Measurements from ENCODE around the gene AUTS2.

Gene AUTS2

GRCh38 chr7:70512761-70513160, 914.5 kb downstream of the AUTS2 start:
- no peaks in the 10 kb centered on the region for H3K27me3 ChIP-seq (ENCODE audit: insufficient read depth, poor library complexity, severe bottlenecking)
- no peak overlapping the region for H3K4me3 ChIP-seq (replicated peaks; ENCODE audit: insufficient read depth, low read length)
- no peak overlapping the region for H3K27ac ChIP-seq (replicated peaks)
- no peak for TF ChIP-seq REST (IDR thresholded peaks at IDR 0.05; ENCODE audit: insufficient replicate concordance, low read depth)
- no peak for TF ChIP-seq GABPA (IDR thresholded peaks at IDR 0.05; ENCODE audit: low read depth)
- no peak for TF ChIP-seq CTCF (IDR thresholded peaks at IDR 0.05; ENCODE audit: insufficient read depth, low read length)
- TF ChIP-seq POLR2AphosphoS5 (IDR thresholded peaks at IDR 0.05; ENCODE audit: low read depth), result no peak
- TF ChIP-seq SPI1 (IDR thresholded peaks at IDR 0.05; ENCODE audit: borderline replicate concordance, low read depth), result no peak
- no peak for DNase-seq (ENCODE audit: low read depth in 1 of 2, low spot score in 1 of 2)

GRCh38 chr7:70520611-70521010, 922.3 kb downstream of the AUTS2 start:
- H3K27me3 ChIP-seq (ENCODE audit: insufficient read depth, poor library complexity, severe bottlenecking), result no peaks in the 10 kb centered on the region
- DNase-seq (ENCODE audit: low read depth in 1 of 2, low spot score in 1 of 2), result no peak
- H3K27ac ChIP-seq (replicated peaks), result no peak overlapping the region
- no peak for TF ChIP-seq GABPA (IDR thresholded peaks at IDR 0.05; ENCODE audit: low read depth)
- H3K4me3 ChIP-seq (replicated peaks; ENCODE audit: insufficient read depth, low read length), result no peak overlapping the region

- H3K27me3 ChIP-seq (ENCODE audit: insufficient read depth, poor library complexity, severe bottlenecking), result no peaks in the 10 kb centered on the region
- TF ChIP-seq GABPA (IDR thresholded peaks at IDR 0.05; ENCODE audit: low read depth) (no peak), CTCF (IDR thresholded peaks at IDR 0.05; ENCODE audit: insufficient read depth, low read length) (no peak), POLR2AphosphoS5 (IDR thresholded peaks at IDR 0.05; ENCODE audit: low read depth) (no peak), SPI1 (IDR thresholded peaks at IDR 0.05; ENCODE audit: borderline replicate concordance, low read depth) (no peak), REST (IDR thresholded peaks at IDR 0.05; ENCODE audit: insufficient replicate concordance, low read depth) (no peak)
- H3K27ac ChIP-seq (replicated peaks), result no peak overlapping the region
- H3K4me3 ChIP-seq (replicated peaks; ENCODE audit: insufficient read depth, low read length), result no peak overlapping the region
- no peak for DNase-seq (ENCODE audit: low read depth in 1 of 2, low spot score in 1 of 2)
These were observed 925.1 kb downstream of the AUTS2 start for GRCh38 chr7:70523249-70523988.

- Histone ChIP-seq H3K27ac (replicated peaks) (no peak overlapping the region), H3K4me3 (replicated peaks; ENCODE audit: insufficient read depth, low read length) (no peak overlapping the region), H3K27me3 (ENCODE audit: insufficient read depth, poor library complexity, severe bottlenecking) (no peaks in the 10 kb centered on the region)
- TF ChIP-seq CTCF (IDR thresholded peaks at IDR 0.05; ENCODE audit: insufficient read depth, low read length), result no peak
- TF ChIP-seq GABPA (IDR thresholded peaks at IDR 0.05; ENCODE audit: low read depth), result no peak
- TF ChIP-seq POLR2AphosphoS5 (IDR thresholded peaks at IDR 0.05; ENCODE audit: low read depth), result no peak
- no peak for TF ChIP-seq REST (IDR thresholded peaks at IDR 0.05; ENCODE audit: insufficient replicate concordance, low read depth)
- TF ChIP-seq SPI1 (IDR thresholded peaks at IDR 0.05; ENCODE audit: borderline replicate concordance, low read depth), result no peak
- no peak for DNase-seq (ENCODE audit: low read depth in 1 of 2, low spot score in 1 of 2)
These were observed 925.7 kb downstream of the AUTS2 start for GRCh38 chr7:70523989-70524351.

Data from HL-60 (cell line).